ENCODE measurements around the gene PNMA8A.

DNA sequence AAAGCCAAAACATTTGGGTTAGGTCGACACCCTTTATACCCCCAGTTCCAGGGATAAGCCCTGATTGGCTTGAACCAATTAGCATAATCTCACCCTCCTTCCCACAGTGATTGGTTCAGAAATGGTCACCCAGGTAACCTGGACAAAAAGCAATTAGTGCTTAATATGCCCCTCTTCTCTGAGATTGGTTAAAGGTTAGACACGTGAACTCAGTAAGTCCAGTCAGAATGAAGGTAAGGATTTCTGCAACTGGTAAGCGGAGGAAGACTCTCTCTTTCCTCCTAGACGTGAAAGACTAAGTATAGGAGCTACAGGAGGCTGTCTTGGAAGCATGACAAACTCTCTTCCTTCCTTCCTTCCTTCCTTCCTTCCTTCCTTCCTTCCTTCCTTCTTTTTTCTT lies 41.4 kb downstream of the PNMA8A start:
- no peak for TF ChIP-seq EP300 (IDR thresholded peaks at IDR 0.05; ENCODE audit: low read depth in 2 of 2, low read length in 2 of 2)
- TF ChIP-seq EP300 (CRISPR knock-in tag; IDR thresholded peaks at IDR 0.05; ENCODE audit: borderline replicate concordance) = no peak
- TF ChIP-seq, protein P1, sequence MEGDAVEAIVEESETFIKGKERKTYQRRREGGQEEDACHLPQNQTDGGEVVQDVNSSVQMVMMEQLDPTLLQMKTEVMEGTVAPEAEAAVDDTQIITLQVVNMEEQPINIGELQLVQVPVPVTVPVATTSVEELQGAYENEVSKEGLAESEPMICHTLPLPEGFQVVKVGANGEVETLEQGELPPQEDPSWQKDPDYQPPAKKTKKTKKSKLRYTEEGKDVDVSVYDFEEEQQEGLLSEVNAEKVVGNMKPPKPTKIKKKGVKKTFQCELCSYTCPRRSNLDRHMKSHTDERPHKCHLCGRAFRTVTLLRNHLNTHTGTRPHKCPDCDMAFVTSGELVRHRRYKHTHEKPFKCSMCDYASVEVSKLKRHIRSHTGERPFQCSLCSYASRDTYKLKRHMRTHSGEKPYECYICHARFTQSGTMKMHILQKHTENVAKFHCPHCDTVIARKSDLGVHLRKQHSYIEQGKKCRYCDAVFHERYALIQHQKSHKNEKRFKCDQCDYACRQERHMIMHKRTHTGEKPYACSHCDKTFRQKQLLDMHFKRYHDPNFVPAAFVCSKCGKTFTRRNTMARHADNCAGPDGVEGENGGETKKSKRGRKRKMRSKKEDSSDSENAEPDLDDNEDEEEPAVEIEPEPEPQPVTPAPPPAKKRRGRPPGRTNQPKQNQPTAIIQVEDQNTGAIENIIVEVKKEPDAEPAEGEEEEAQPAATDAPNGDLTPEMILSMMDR (CRISPR knock-in tag; IDR thresholded peaks at IDR 0.05) = no peak
- no peak for TF ChIP-seq FOXM1 (CRISPR knock-in tag; IDR thresholded peaks at IDR 0.05)
- TF ChIP-seq, protein P2, sequence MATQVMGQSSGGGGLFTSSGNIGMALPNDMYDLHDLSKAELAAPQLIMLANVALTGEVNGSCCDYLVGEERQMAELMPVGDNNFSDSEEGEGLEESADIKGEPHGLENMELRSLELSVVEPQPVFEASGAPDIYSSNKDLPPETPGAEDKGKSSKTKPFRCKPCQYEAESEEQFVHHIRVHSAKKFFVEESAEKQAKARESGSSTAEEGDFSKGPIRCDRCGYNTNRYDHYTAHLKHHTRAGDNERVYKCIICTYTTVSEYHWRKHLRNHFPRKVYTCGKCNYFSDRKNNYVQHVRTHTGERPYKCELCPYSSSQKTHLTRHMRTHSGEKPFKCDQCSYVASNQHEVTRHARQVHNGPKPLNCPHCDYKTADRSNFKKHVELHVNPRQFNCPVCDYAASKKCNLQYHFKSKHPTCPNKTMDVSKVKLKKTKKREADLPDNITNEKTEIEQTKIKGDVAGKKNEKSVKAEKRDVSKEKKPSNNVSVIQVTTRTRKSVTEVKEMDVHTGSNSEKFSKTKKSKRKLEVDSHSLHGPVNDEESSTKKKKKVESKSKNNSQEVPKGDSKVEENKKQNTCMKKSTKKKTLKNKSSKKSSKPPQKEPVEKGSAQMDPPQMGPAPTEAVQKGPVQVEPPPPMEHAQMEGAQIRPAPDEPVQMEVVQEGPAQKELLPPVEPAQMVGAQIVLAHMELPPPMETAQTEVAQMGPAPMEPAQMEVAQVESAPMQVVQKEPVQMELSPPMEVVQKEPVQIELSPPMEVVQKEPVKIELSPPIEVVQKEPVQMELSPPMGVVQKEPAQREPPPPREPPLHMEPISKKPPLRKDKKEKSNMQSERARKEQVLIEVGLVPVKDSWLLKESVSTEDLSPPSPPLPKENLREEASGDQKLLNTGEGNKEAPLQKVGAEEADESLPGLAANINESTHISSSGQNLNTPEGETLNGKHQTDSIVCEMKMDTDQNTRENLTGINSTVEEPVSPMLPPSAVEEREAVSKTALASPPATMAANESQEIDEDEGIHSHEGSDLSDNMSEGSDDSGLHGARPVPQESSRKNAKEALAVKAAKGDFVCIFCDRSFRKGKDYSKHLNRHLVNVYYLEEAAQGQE (IDR thresholded peaks at IDR 0.05; ENCODE audit: borderline replicate concordance in 1 of 2, low read depth in 1 of 2, low read length in 2 of 2) = no peak
- no peak for TF ChIP-seq TAF1 (CRISPR knock-in tag; IDR thresholded peaks at IDR 0.05)
- no peak for TF ChIP-seq YY1 (IDR thresholded peaks at IDR 0.05; ENCODE audit: insufficient read depth, insufficient replicate concordance, low read depth, low read length)
- TF ChIP-seq POLR2A (IDR thresholded peaks at IDR 0.05; ENCODE audit: insufficient read depth in 1 of 2, low read depth in 2 of 2, low read length in 2 of 2) = no peak
- TF ChIP-seq ESRRA (CRISPR knock-in tag; IDR thresholded peaks at IDR 0.05; ENCODE audit: low read depth) = no peak
- TF ChIP-seq SP2 (CRISPR knock-in tag; IDR thresholded peaks at IDR 0.05) = no peak
- TF ChIP-seq, protein P3, sequence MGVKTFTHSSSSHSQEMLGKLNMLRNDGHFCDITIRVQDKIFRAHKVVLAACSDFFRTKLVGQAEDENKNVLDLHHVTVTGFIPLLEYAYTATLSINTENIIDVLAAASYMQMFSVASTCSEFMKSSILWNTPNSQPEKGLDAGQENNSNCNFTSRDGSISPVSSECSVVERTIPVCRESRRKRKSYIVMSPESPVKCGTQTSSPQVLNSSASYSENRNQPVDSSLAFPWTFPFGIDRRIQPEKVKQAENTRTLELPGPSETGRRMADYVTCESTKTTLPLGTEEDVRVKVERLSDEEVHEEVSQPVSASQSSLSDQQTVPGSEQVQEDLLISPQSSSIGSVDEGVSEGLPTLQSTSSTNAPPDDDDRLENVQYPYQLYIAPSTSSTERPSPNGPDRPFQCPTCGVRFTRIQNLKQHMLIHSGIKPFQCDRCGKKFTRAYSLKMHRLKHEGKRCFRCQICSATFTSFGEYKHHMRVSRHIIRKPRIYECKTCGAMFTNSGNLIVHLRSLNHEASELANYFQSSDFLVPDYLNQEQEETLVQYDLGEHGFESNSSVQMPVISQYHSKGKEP (CRISPR knock-in tag; IDR thresholded peaks at IDR 0.05) = no peak
- TF ChIP-seq MIXL1 (CRISPR knock-in tag; IDR thresholded peaks at IDR 0.05) = no peak
- TF ChIP-seq, protein P4, sequence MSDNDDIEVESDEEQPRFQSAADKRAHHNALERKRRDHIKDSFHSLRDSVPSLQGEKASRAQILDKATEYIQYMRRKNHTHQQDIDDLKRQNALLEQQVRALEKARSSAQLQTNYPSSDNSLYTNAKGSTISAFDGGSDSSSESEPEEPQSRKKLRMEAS (IDR thresholded peaks at IDR 0.05) = no peak

Data from HepG2 (cell line).